HG03108 (cell line): ENCODE results near the gene B4GALT6.
"Not testable (repeated sequence)": the region's sequence is repeated elsewhere in the genome, so short reads cannot be mapped to it uniquely, and the experiment has no call there.

Experiments
- ATAC-seq: cut with Tn5 transposase; IDR thresholded peaks from one replicate; pipeline ENCODE4 v1.9.1; 2021; ENCODE audit warnings: moderate library complexity; ENCODE audit not compliant: unreplicated experiment

The B4GALT6 gene

GRCh38 chr18:31684279-31685096, at the start of gene B4GALT6:
B4GALT6 (minus strand) TSS chr18:31684581; CDS start chr18:31684426, 155 bp downstream.
- ATAC-seq, result peak; percentile 36

GRCh38 chr18:31731628-31732027, 47.2 kb upstream of the B4GALT6 start:
- no peak for ATAC-seq

GRCh38 chr18:31729196-31729595, 44.8 kb upstream of the B4GALT6 start:
- ATAC-seq, result not testable (repeated sequence)

- no peak for ATAC-seq
Measured at GRCh38 chr18:31723990-31724711, 39.8 kb upstream of the B4GALT6 start.

GRCh38 chr18:31723639-31723989, 39.2 kb upstream of the B4GALT6 start:
- no peak for ATAC-seq

- peak; percentile 94 for ATAC-seq
Measured at GRCh38 chr18:31722369-31722957, 38.1 kb upstream of the B4GALT6 start.

- no peak for ATAC-seq
Measured at GRCh38 chr18:31721601-31722000, 37.2 kb upstream of the B4GALT6 start.

- ATAC-seq, result no peak
Measured at GRCh38 chr18:31720867-31721266, 36.5 kb upstream of the B4GALT6 start.

- ATAC-seq, result no peak
Measured at GRCh38 chr18:31719363-31720006, 35.1 kb upstream of the B4GALT6 start.

GRCh38 chr18:31718386-31718785, 34.0 kb upstream of the B4GALT6 start:
- no peak for ATAC-seq

- ATAC-seq, result no peak
Measured at GRCh38 chr18:31716362-31716761, 32.0 kb upstream of the B4GALT6 start.

- no peak for ATAC-seq
Measured at GRCh38 chr18:31711365-31712172, 27.2 kb upstream of the B4GALT6 start.

GRCh38 chr18:31710826-31711225, 26.4 kb upstream of the B4GALT6 start:
- no peak for ATAC-seq

- ATAC-seq, result no peak
Measured at GRCh38 chr18:31707815-31708214, 23.4 kb upstream of the B4GALT6 start.

- no peak for ATAC-seq
Measured at GRCh38 chr18:31702449-31702848, 18.1 kb upstream of the B4GALT6 start.

GRCh38 chr18:31701744-31702143, 17.4 kb upstream of the B4GALT6 start:
- ATAC-seq, result no peak

- no peak for ATAC-seq
Measured at GRCh38 chr18:31700990-31701389, 16.6 kb upstream of the B4GALT6 start.

GRCh38 chr18:31697351-31698298, 13.2 kb upstream of the B4GALT6 start:
- no peak for ATAC-seq

GRCh38 chr18:31695989-31696388, 11.6 kb upstream of the B4GALT6 start:
- no peak for ATAC-seq
